Hepatic stellate cell (primary cell): Measurements from ENCODE around the gene RHOV.
A peak's percentile ranks its signal among the peaks of the same experiment; 100 is the strongest.
"Not testable (repeated sequence)": the region's sequence is repeated elsewhere in the genome, so short reads cannot be mapped to it uniquely, and the experiment has no call there.

Experiments
- DNase-seq: peaks from one replicate; pipeline ENCODE4 v3.0.0; 2011; ENCODE audit warnings: low spot score

RHOV gene

GRCh38 chr15:40872791-40873693 is 992 bp downstream of the RHOV start:
- no peak for DNase-seq

GRCh38 chr15:40871749-40872617 is 2.1 kb downstream of the RHOV start:
- no peak for DNase-seq

DNA sequence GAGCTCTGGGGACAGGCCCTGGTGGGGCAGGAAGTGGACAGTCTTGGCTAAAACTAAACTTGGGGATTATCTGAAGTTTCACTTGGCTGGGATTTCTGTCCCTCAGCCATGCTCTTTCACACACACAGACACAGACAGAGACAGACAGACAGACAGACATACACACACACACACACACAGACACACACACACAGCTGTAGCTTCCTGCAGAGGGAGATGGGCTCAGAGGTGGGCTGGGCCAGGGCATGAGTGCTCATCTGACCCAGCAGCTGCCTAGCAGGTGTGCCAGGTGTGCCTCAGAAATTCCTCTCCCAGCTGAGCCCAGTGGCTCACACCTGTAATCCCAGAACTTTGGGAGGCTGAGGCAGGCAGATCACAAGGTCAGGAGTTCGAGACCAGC is 3.3 kb downstream of the RHOV start:
- no peak for DNase-seq

- no peak for DNase-seq
Observed at GRCh38 chr15:40869686-40870085, 4.3 kb downstream of the RHOV start.

DNA sequence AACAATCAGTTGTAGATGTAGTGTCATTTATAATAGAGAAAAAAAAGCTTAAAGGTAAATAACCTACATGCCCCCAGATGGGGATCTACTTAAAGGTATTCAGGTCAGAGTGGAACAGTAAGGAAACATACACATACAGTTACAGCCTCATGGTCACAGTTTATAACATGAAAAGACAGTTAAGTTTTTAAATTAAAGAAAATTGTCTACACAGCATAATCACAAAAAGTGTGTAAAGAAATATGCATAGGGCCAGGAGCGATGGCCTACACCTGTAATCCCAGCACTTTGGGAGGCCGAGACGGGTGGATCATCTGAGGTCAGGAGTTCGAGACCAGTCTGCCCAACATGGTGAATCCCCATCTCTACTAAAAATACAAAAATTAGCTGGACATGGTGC is 6.8 kb downstream of the RHOV start:
- DNase-seq: no peak

DNA sequence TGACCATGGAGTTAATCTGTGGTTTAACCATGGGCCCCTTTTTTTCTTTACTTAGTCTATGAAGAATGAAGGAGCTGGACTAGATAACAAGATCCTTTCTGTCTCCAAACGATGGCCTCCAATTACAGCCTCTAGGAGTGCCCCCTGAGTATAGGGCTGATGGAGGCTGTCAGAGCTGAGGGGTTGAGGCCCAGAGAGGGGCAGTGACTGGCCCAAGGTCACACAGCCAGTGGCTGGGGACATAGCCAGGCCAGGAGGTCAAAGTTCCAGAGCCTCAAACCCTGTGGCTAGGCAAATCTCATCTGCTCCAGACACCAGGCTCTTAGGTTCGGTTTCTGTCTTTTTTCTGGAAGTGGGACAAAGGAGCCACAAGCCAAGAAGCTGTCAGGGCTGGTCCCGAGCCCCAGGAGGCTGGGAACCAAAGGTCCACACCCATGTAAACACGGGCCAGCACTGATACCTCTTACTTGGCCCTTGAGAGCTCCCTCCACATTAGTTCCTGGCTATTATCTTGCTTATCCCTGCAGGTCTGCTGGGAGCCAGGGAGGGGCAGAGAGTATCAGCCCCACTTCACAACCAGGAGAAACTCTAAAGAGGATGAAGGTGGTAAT is 10.3 kb downstream of the RHOV start:
- no peak for DNase-seq

- not testable (repeated sequence) for DNase-seq
Observed at GRCh38 chr15:40861147-40861546, 12.9 kb downstream of the RHOV start.

- DNase-seq: peak; percentile 81
Observed at GRCh38 chr15:40859206-40859851, 14.7 kb downstream of the RHOV start.

GRCh38 chr15:40858706-40859105 is 15.3 kb downstream of the RHOV start:
- no peak for DNase-seq

DNA sequence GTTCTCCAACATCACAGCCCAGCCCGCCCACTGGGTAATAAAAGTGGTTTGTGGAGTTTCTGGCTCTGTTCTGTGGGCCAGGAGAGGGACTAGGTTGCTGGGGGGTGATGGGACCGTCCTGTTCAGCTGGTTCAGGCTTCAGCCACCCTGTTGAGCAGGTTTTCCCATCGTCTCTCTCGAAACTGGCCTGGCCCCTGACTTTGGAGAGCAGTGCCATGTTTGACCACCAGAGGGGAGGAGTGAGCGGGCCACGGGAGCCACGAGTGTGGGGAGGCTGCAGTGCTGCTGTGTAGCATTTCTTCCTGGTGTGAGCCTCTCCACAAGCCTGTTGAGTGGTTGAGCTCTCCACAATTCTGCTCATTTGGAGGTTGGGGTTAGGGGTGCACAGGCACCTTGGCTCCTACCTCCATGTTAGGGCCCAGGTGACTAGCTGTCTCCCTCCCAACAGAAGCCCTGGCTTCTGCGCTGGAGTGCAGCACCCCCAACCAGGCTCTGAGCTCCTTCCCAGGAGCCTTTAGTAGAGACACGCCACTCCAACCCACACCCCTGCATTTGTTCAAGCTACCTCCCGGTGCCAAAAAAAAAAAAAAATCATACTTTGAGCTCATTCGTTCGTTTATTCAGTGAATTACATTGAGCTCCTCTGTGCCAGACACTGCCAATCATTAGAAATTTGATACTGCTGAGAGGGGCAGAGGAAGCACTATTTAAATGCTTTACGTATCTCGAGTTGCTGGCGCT is 16.3 kb downstream of the RHOV start:
- peak; percentile 91 for DNase-seq

GRCh38 chr15:40856746-40857145 is 17.3 kb downstream of the RHOV start:
- no peak for DNase-seq

- no peak for DNase-seq
Observed at GRCh38 chr15:40855706-40856234, 18.3 kb downstream of the RHOV start.

DNA sequence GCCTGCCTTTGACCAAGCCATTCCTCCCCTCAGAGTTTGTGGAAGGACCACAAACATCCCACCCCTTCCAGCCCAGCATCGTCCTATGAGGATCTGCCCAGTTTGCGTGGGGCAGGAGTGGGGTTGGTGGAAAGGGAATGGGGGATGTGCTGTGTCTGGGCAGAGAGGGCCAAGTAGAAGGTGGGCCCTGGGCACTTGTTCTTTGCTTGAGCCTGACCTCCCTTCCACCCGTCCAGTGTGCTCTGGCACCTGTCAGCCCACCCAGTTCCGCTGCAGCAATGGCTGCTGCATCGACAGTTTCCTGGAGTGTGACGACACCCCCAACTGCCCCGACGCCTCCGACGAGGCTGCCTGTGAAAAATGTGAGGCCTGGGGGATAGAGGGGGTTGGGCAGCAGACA is 19.9 kb downstream of the RHOV start:
- DNase-seq: no peak

- no peak for DNase-seq
Observed at GRCh38 chr15:40853241-40853890, 20.7 kb downstream of the RHOV start.

GRCh38 chr15:40852529-40852928 is 21.5 kb downstream of the RHOV start:
- no peak for DNase-seq

GRCh38 chr15:40850576-40851112 is 23.4 kb downstream of the RHOV start:
- no peak for DNase-seq

- no peak for DNase-seq
Observed at GRCh38 chr15:40847223-40847961, 26.6 kb downstream of the RHOV start.

GRCh38 chr15:40846841-40847222 is 27.2 kb downstream of the RHOV start:
- DNase-seq: no peak

DNA sequence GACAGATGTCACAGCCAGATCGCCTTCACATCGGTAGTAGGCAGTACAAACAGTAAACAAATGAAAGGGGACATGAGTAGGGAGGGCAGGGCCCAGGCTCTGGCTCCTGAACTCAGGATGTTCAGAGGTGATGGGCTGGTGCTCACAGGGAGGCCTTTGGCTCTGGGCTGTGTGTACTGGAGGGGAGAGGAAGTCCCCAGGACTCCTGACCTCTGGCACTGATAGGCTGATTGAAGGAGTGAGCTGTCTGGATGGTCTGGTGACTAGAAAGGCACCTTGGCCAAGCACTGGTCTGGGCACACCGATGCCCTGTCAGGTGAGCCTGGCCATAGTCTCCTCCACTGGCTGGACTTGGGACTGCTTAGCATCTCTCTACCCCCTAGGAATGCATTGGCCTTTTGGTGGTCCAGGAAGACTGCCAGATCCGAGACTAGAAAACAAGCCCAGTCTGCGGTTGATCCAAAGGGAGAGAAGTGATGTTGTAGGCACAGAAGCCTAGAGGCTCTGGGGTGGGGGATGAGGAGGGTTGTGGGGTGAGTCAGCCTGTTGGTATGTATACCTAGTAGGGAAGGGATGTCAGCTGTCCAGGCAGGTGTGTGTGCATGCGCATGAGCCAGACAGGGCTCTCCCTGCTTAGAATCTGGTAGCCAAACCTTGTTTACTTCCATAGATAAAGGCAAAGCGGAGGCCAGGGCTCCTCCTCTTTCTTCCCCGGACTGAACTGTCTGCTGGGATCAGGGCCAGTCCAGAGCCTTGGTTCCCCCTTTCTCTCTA is 28.3 kb downstream of the RHOV start:
- DNase-seq: no peak
